Liver (tissue), 9 donors: ENCODE results near the gene PNKP. TPM values are rescaled to one million over a fixed set of nuclear protein-coding genes. Genes with fewer than 3 reads are reported as not detected.

Experiments
- DNase-seq: peaks from one replicate; pipeline ENCODE4 v3.0.0-alpha.2; 2017; ENCODE audit warnings: low spot score
- H3K27ac ChIP-seq, 2 donors: one replicate each; pipeline ENCODE4 v1.7.0; 2013; ENCODE audit warnings: inconsistent platforms in 2 of 2, low read length in 2 of 2, control low read depth in 1 of 2, low read depth in 1 of 2, mild to moderate bottlenecking in 1 of 2
- H3K27me3 ChIP-seq, 4 donors: one replicate each; pipeline versions ENCODE4 v1.6.1 to v1.7.0; 2013; ENCODE audit warnings: low read length in 3 of 4, inconsistent platforms in 1 of 4, mild to moderate bottlenecking in 1 of 4, moderate library complexity in 1 of 4; ENCODE audit not compliant: control insufficient read depth in 4 of 4, insufficient read depth in 4 of 4
- H3K36me3 ChIP-seq, 4 donors: one replicate each; pipeline versions ENCODE4 v1.6.1 to v1.7.0; 2013; ENCODE audit warnings: low read length in 3 of 4, mild to moderate bottlenecking in 3 of 4, low read depth in 1 of 4, moderate library complexity in 1 of 4; ENCODE audit not compliant: control insufficient read depth in 4 of 4, insufficient read depth in 3 of 4
- H3K4me1 ChIP-seq, 4 donors: one replicate each; pipeline versions ENCODE4 v1.6.1 to v1.7.0; 2013; ENCODE audit warnings: low read length in 3 of 4, mild to moderate bottlenecking in 3 of 4, moderate library complexity in 1 of 4; ENCODE audit not compliant: control insufficient read depth in 4 of 4, insufficient read depth in 4 of 4
- H3K4me3 ChIP-seq, 3 donors: one replicate each; pipeline versions ENCODE4 v1.6.1 to v1.7.0; 2013; ENCODE audit warnings: low read length in 3 of 3, control low read depth in 1 of 3, low read depth in 1 of 3, mild to moderate bottlenecking in 1 of 3
- H3K9ac ChIP-seq, 2 donors: one replicate each; pipeline ENCODE4 v1.7.0; 2013; ENCODE audit warnings: low read length in 2 of 2, mild to moderate bottlenecking in 2 of 2, moderate library complexity in 2 of 2, control low read depth in 1 of 2, low read depth in 1 of 2
- H3K9me3 ChIP-seq, 4 donors: one replicate each; pipeline versions ENCODE4 v1.6.1 to v1.7.0; 2013; ENCODE audit warnings: low read length in 3 of 4; ENCODE audit not compliant: control insufficient read depth in 4 of 4
- ATF3 ChIP-seq: IDR thresholded peaks from 2 replicates; pipeline ENCODE4 v1.6.1; 2016; ENCODE audit warnings: antibody characterized with exemption
- CTCF ChIP-seq: fragments of 150-350 bp; IDR thresholded peaks from 2 replicates; pipeline ENCODE4 v1.5.1; 2017; ENCODE audit warnings: improper control_type of control experiment, low read depth, low read length; ENCODE audit not compliant: missing input control
- EGR1 ChIP-seq, 2 donors: IDR thresholded peaks; 2 replicates each; pipeline ENCODE4 v1.6.1; 2016 to 2018; ENCODE audit warnings: antibody characterized with exemption in 2 of 2, low read depth in 2 of 2
- FOXA1 ChIP-seq: IDR thresholded peaks from 2 replicates; pipeline ENCODE4 v1.6.1; 2016; ENCODE audit warnings: antibody characterized with exemption
- FOXA2 ChIP-seq: IDR thresholded peaks from 2 replicates; pipeline ENCODE4 v1.6.1; 2016; ENCODE audit warnings: antibody characterized with exemption
- GABPA ChIP-seq, 2 donors: IDR thresholded peaks in 1 of 2; conservative IDR thresholded peaks in 1 of 2; 2 replicates each; pipeline ENCODE4 v1.6.1; 2016; ENCODE audit warnings: antibody characterized with exemption in 2 of 2, mild to moderate bottlenecking in 1 of 2, moderate library complexity in 1 of 2
- HNF4A ChIP-seq, 2 donors: conservative IDR thresholded peaks; 2 replicates each; pipeline ENCODE4 v1.6.1; 2016; ENCODE audit warnings: antibody characterized with exemption in 2 of 2, mild to moderate bottlenecking in 2 of 2
- HNF4G ChIP-seq: IDR thresholded peaks from 2 replicates; pipeline ENCODE4 v1.6.1; 2016; ENCODE audit warnings: antibody characterized with exemption
- JUND ChIP-seq, 2 donors: IDR thresholded peaks; 2 replicates each; pipeline ENCODE4 v1.6.1; 2016; ENCODE audit warnings: antibody characterized with exemption in 2 of 2
- MAX ChIP-seq: IDR thresholded peaks from 2 replicates; pipeline ENCODE4 v1.6.1; 2016; ENCODE audit warnings: antibody characterized with exemption
- NR2F2 ChIP-seq: IDR thresholded peaks from 2 replicates; pipeline ENCODE4 v1.6.1; 2016; ENCODE audit warnings: antibody characterized with exemption
- RAD21 ChIP-seq, 2 donors: IDR thresholded peaks; 2 replicates each; pipeline ENCODE4 v1.6.1; 2016; ENCODE audit warnings: antibody characterized with exemption in 2 of 2, mild to moderate bottlenecking in 2 of 2
- RXRA ChIP-seq, 2 donors: IDR thresholded peaks; 2 replicates each; pipeline ENCODE4 v1.6.1; 2017 to 2018; ENCODE audit warnings: antibody characterized with exemption in 2 of 2, mild to moderate bottlenecking in 1 of 2
- SP1 ChIP-seq: IDR thresholded peaks from 2 replicates; pipeline ENCODE4 v1.6.1; 2018; ENCODE audit warnings: antibody characterized with exemption, mild to moderate bottlenecking
- TAF1 ChIP-seq: conservative IDR thresholded peaks from 2 replicates; pipeline ENCODE4 v1.6.1; 2016; ENCODE audit warnings: antibody characterized with exemption, mild to moderate bottlenecking
- YY1 ChIP-seq: IDR thresholded peaks from 2 replicates; pipeline ENCODE4 v1.6.1; 2016; ENCODE audit warnings: antibody characterized with exemption, mild to moderate bottlenecking
- ZBTB33 ChIP-seq: IDR thresholded peaks from 2 replicates; pipeline ENCODE4 v1.6.1; 2016; ENCODE audit warnings: antibody characterized with exemption
- WGBS: extraction: QIAGEN DNeasy Blood & Tissue Kit; methylation state at CpG from one replicate; pipeline ENCODE4 v1.1.7; 2013; 5-methylcytosine and 5-hydroxymethylcytosine counted together
- polyA plus RNA-seq, 2 donors: library from polyadenylated mRNA; stranded (reverse) in 1 of 2; unstranded in 1 of 2; fragments of 200-250 nt in 1 of 2; fragments of >200 nt in 1 of 2; fragmentation: Nextera tagmentation in 1 of 2; extraction: Ambion mirVana in 1 of 2; gene quantifications; one replicate each; pipeline versions ENCODE4 v1.2.1 to v1.2.3, GENCODE V29; 2013 to 2015
- total RNA-seq, 2 donors: library from RNA; depleted of rRNA; stranded (reverse); fragments of >200 nt; gene quantifications; one replicate each; pipeline ENCODE4 v1.2.3, GENCODE V29; 2014
- TF ChIP-seq, protein P1 (sequence below): IDR thresholded peaks from 2 replicates; pipeline ENCODE4 v1.6.1; 2016; ENCODE audit warnings: antibody characterized with exemption, mild to moderate bottlenecking
- donor health status: healthy.
- donor health status: healthy.
- donor health status: healthy.
- donor health status: healthy.
- donor health status: healthy.

Gene PNKP
- total and polyA plus RNA-seq, 4 donors: 17.3 to 30.9 (median 19.8) TPM

GRCh38 chr19:49812452-49812996 is 54.9 kb downstream of the PNKP start:
- Histone ChIP-seq H3K4me1 (peaks cover 1 to 33% (median 17%) of the 10 kb centered on the region in 4 donors), H3K4me3 (peak overlapping the region in 2 of 3 donors; percentile 71 to 95), H3K9ac (peak overlapping the region in 1 of 2 donors; percentile 86), H3K27ac (peak overlapping the region; percentile 81 to 82), H3K27me3 (no peaks in the 10 kb centered on the region), H3K9me3 (no peaks in the 10 kb centered on the region), H3K36me3 (peaks cover 0 to 3% (median 0%) of the 10 kb centered on the region in 4 donors)
- DNase-seq: no peak
- WGBS: 60% methylated on average over 11 of the region's 11 CpGs
- TF ChIP-seq TAF1: no peak
- no peak for TF ChIP-seq SP1
- no peak for TF ChIP-seq RXRA (IDR thresholded peaks at IDR 0.05)
- TF ChIP-seq, protein P1, sequence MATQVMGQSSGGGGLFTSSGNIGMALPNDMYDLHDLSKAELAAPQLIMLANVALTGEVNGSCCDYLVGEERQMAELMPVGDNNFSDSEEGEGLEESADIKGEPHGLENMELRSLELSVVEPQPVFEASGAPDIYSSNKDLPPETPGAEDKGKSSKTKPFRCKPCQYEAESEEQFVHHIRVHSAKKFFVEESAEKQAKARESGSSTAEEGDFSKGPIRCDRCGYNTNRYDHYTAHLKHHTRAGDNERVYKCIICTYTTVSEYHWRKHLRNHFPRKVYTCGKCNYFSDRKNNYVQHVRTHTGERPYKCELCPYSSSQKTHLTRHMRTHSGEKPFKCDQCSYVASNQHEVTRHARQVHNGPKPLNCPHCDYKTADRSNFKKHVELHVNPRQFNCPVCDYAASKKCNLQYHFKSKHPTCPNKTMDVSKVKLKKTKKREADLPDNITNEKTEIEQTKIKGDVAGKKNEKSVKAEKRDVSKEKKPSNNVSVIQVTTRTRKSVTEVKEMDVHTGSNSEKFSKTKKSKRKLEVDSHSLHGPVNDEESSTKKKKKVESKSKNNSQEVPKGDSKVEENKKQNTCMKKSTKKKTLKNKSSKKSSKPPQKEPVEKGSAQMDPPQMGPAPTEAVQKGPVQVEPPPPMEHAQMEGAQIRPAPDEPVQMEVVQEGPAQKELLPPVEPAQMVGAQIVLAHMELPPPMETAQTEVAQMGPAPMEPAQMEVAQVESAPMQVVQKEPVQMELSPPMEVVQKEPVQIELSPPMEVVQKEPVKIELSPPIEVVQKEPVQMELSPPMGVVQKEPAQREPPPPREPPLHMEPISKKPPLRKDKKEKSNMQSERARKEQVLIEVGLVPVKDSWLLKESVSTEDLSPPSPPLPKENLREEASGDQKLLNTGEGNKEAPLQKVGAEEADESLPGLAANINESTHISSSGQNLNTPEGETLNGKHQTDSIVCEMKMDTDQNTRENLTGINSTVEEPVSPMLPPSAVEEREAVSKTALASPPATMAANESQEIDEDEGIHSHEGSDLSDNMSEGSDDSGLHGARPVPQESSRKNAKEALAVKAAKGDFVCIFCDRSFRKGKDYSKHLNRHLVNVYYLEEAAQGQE: no peak
- TF ChIP-seq RAD21 (IDR thresholded peaks at IDR 0.05): no peak
- no peak for TF ChIP-seq NR2F2
- TF ChIP-seq EGR1 (IDR thresholded peaks at IDR 0.05; ENCODE audit: low read depth in 2 of 2): no peak
- TF ChIP-seq HNF4A (conservative IDR thresholded peaks at IDR 0.05): no peak
- TF ChIP-seq CTCF: no peak
- TF ChIP-seq ZBTB33: no peak
- TF ChIP-seq ATF3: no peak
- TF ChIP-seq HNF4G: no peak
- TF ChIP-seq FOXA1: no peak
- TF ChIP-seq FOXA2: no peak
- no peak for TF ChIP-seq JUND (IDR thresholded peaks at IDR 0.05)
- no peak for TF ChIP-seq YY1
- no peak for TF ChIP-seq GABPA (IDR thresholded peaks at IDR 0.05 in 1 of 2, conservative IDR thresholded peaks at IDR 0.05 in 1 of 2)
- no peak for TF ChIP-seq MAX
